ENCODE data around the gene NPHP4. TPM values are rescaled to one million over a fixed set of nuclear protein-coding genes. Genes with fewer than 3 reads are reported as not detected.
"Not testable (repeated sequence)": the region's sequence is repeated elsewhere in the genome, so short reads cannot be mapped to it uniquely, and the experiment has no call there.

Gene NPHP4
- total RNA-seq, 1 donor from 2014 or later = 8.8 TPM

GRCh38 chr1:5901150-5901549, 91.1 kb downstream of the NPHP4 start:
- TF ChIP-seq CTCF (conservative IDR thresholded peaks at IDR 0.05; ENCODE audit: low read depth, low read length) = no peak
- no peak overlapping the region for H3K4me3 ChIP-seq (ENCODE audit: low read depth, low read length)

GRCh38 chr1:5898266-5898665, 94.0 kb downstream of the NPHP4 start:
- H3K4me3 ChIP-seq (ENCODE audit: low read depth, low read length) = no peak overlapping the region
- no peak for TF ChIP-seq CTCF (conservative IDR thresholded peaks at IDR 0.05; ENCODE audit: low read depth, low read length)

More at GRCh38 chr1:5901150-5901549, 91.1 kb downstream of the NPHP4 start:
- no peak for DNase-seq (ENCODE audit: low read depth)

GRCh38 chr1:5896706-5897660, 95.2 kb downstream of the NPHP4 start:
- TF ChIP-seq CTCF (conservative IDR thresholded peaks at IDR 0.05; ENCODE audit: low read depth, low read length) = no peak
- no peak overlapping the region for H3K4me3 ChIP-seq (ENCODE audit: low read depth, low read length)
- peak; percentile 4 for DNase-seq (ENCODE audit: low read depth)

More at GRCh38 chr1:5898266-5898665, 94.0 kb downstream of the NPHP4 start:
- no peak for DNase-seq (ENCODE audit: low read depth)

- H3K4me3 ChIP-seq (ENCODE audit: low read depth, low read length) = no peak overlapping the region
- no peak for DNase-seq (ENCODE audit: low read depth)
- TF ChIP-seq CTCF (conservative IDR thresholded peaks at IDR 0.05; ENCODE audit: low read depth, low read length) = no peak
Measured at GRCh38 chr1:5895446-5896406, 96.5 kb downstream of the NPHP4 start.

- not testable (repeated sequence) for DNase-seq (ENCODE audit: low read depth); H3K4me3 ChIP-seq (ENCODE audit: low read depth, low read length)
- peak; percentile 42 for TF ChIP-seq CTCF (conservative IDR thresholded peaks at IDR 0.05; ENCODE audit: low read depth, low read length)
Measured at GRCh38 chr1:5893699-5894278, 98.4 kb downstream of the NPHP4 start.

- H3K4me3 ChIP-seq (ENCODE audit: low read depth, low read length) = no peak overlapping the region
- no peak for DNase-seq (ENCODE audit: low read depth)
- no peak for TF ChIP-seq CTCF (conservative IDR thresholded peaks at IDR 0.05; ENCODE audit: low read depth, low read length)
Measured at GRCh38 chr1:5892329-5892728, 99.9 kb downstream of the NPHP4 start.

Data from epithelial cell of proximal tubule (primary cell).